LNCAP (cell line): ENCODE measurements around the gene GPC2.

Experiments used
- TF ChIP-seq, protein P1 (sequence below): fragments of 450-650 bp; IDR thresholded peaks from 2 replicates; pipeline ENCODE4 v1.5.1; 2017; ENCODE audit warnings: mild to moderate bottlenecking

The GPC2 gene

DNA sequence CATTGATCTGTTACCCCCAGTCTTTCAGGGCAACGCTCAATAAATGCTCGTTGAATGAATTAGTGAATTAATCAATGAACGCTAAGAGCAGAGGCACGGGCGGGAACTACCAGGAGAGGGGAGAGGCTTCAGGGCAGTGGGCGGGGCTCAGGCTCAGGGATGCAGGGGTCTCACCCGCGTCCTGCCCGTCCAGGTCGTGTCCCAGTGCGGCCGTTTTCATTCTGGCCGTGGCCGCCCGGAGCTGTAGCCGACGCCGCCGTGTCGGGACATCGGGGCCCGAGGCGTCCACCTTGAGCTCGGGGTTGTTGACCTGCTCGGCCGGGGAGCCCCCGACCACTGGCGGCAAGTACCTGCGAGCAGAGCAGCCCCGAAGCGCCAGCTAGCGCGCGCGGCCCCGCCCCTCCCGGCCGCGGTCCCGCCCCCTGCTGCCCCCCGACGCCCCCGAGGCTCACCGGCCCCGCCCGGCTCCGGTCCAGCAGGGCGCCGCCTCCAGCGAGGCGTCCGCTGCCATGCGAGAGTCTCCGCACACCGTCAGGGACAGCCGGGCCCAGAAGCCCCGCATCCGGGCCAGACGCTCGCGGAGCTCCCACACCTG lies 6.0 kb downstream of the GPC2 start:
- TF ChIP-seq, protein P1, sequence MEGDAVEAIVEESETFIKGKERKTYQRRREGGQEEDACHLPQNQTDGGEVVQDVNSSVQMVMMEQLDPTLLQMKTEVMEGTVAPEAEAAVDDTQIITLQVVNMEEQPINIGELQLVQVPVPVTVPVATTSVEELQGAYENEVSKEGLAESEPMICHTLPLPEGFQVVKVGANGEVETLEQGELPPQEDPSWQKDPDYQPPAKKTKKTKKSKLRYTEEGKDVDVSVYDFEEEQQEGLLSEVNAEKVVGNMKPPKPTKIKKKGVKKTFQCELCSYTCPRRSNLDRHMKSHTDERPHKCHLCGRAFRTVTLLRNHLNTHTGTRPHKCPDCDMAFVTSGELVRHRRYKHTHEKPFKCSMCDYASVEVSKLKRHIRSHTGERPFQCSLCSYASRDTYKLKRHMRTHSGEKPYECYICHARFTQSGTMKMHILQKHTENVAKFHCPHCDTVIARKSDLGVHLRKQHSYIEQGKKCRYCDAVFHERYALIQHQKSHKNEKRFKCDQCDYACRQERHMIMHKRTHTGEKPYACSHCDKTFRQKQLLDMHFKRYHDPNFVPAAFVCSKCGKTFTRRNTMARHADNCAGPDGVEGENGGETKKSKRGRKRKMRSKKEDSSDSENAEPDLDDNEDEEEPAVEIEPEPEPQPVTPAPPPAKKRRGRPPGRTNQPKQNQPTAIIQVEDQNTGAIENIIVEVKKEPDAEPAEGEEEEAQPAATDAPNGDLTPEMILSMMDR = no peak

DNA sequence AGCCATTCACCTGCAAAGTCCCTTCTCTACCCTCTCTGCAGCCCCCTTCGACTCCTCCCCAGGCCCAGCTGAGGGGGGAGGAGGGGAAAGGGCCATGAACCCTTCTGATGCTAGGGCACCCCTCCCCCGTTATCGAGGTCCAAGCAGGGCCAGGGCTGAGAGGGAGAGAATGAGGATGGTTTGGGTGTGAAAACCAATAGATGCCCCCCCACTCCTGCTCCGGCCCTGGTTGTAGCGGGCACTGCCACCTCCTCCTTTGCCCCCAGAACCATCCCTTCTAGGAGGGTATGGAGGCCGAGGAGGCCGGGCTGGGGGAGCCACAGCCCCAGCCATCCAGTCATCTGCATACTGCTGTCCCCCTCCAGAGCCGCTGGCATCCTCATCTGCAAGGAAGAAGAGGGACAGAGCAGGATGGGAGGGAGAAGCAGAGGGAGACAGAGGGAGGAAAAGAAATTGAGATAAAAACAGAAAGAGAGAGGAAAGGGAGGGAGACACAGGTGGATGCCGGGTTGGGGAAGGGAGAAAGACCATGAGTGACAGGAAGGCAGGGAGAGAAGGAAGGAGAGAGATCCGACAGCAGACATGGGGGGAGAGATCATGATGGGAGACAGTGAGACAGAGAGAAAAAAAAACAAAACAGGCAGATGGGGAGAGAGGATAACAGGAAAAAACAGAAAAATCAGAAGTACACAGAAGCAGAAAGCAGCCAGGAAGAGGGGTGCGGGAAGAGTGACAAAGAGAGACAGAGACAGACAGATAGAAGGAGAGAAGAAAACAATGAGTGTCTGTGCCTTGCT lies 6.9 kb downstream of the GPC2 start:
- TF ChIP-seq, protein P1 = no peak

DNA sequence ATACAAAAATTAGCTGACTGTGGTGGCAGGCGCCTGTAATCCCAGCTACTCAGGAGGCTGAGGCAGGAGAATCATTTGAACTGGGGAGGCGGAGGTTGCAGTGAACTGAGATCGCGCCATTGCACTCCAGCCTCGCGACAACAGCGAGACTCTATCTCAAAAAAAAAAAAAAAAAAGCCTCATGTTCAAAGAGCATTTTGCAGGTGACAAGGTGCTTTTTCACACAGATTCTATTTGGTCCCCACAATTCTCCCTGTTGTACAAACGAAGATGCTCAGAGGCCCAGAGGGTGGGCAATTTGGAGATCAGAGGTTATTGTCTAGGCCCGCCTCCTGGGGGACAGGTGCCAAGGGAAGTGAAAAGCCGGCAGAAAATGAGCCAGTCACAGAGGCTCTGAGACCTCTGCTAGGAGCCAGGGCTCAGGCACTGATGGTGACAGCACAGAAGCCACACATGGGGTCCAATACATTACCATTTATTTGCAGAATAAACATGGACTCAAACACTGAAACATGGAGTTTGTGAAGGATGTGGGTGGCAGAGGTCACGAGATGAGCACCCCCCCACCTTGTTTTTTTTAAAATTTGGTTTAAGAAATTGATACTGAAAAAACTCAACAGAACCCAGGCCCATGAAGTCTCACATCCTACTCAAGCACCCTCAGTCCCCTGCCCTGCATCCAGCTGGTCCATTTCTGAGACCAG lies 7.9 kb downstream of the GPC2 start:
- TF ChIP-seq, protein P1 = no peak

DNA sequence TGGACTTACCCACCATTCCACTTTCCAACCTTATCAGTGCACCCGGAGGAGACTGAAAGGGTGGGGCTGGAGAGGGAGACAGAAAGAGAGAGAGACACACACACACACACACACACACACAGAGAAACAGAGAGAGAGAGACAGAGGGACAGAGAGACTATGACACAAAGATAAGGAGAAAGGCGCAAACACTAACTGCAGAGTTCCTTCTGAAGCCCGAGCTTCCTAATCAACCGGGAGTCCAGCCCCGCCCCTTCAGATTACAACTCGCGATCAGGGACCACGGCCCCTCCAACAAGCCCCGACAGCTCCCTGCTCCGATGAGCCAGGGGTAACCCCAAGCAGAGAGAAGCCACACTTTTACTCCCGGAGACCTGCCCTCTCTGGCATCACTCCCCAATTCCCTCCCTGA lies 9.3 kb downstream of the GPC2 start:
- TF ChIP-seq, protein P1 = no peak

DNA sequence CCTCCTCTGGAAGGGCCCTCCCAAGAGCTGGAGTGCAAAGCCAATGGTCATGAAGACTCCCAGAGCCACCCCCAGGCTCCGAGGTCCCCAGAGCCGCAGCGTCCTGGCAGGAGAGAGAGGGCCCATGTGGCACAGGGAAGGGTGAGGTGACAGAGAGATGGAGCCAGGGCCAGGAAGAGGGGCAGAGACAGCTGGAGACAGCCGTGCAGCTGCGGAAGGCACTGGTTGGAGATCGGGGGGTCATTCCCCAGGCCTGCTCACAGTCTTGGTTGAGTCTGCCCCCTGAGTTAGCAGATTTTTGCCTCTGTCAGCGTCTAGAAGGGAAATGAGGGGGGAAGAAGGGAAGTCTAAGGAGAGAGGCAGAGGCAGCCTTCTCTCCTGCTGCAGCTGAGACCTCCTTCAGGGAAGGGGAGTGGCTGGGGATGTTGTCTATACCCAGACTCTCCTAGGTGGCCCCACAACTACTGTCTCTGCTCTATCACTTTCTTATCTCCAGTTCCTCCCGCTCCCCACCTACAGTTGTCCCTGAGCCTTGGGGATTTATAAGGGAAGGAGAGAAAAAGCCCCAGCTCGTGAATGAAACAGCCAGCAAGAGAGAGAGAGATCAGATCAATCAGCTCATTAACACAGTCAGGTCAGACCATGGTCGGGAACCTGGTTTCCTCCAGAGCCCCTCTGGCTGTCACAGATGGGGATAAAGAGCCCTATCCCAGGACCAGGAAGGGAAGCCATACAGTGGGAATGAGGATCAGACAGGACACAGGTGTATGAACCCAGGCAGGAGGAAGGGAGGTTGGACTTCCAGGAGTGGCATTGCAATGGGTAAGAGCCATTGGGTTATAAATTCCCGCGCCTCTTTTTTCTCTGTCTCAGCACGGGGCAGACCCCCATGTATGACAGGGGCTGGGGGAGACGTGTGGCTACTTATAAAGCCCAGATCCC lies 9.9 kb downstream of the GPC2 start:
- TF ChIP-seq, protein P1 = no peak

DNA sequence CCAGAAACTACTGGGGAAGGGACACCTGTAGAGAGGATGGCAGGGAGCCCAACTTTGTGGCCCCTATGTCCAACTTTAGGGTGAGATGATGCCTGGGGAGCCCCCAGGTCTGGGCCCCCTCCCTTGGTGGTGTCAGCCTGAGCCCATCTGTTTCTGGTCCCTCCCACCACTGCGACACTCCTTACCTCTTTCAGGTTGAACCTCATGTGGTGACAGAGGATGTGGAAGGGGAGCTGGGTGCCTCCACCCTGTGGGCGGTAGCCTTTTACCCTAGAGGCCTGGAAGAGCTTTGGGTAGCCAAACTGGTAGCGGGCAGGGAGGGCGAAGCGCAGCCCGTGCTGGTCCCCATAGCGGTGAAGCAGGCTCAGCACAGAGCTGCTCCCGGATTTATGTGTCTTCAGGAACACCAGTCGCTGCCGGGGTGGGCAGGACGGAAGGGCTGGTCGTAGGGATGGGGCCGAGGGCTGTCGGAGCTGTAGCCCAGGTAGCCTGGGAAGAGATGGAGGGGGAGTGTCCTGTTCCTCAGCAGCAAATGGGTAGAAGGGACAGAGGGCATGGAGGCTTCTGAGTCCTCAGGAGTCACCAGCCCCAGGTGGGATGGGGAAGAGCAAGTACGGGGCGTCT lies 10.8 kb downstream of the GPC2 start:
- TF ChIP-seq, protein P1 = no peak

DNA sequence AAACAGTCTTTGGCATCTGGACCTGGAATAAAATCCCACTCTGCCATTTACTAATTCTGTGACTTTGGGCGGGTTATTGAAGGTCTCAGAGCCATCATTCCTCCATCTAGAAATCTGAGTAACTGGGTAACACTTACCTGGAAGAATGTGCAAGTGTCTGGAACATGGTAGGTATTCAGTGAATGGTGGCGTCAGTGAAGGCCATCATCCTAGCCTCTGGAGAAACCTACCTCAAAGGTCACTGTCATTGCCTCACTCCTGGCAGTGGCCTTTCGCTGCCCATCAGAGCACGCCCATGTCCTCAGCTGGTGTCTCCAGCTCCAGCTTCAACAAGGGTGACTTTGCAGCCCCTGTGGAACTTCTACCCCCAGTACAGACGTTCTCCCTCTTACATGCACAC lies 13.3 kb downstream of the GPC2 start:
- TF ChIP-seq, protein P1 = no peak
